Gastroesophageal sphincter (tissue), 4 donors: ENCODE measurements around the gene SLC30A3. TPM values are rescaled to one million over a fixed set of nuclear protein-coding genes. Genes with fewer than 3 reads are reported as not detected.

ENCODE experiments used
- ATAC-seq: fragments of 150-250 bp; one replicate; pipeline ENCODE4 v1.9.1; 2016; ENCODE audit warnings: mild to moderate bottlenecking, moderate library complexity
- H3K27ac ChIP-seq, 4 donors: fragments of 200-600 bp; sonication (generic) in 3 of 4; 1 replicate in 3 of 4; 2 replicates in 1 of 4; pipeline ENCODE4 v1.5.1; 2016 to 2019
- H3K27me3 ChIP-seq: fragments of 200-600 bp; sonication (generic); one replicate; pipeline ENCODE4 v1.5.1; 2019
- H3K36me3 ChIP-seq, 2 donors: fragments of 200-600 bp; sonication (generic); one replicate each; pipeline ENCODE4 v1.5.1; 2019; ENCODE audit warnings: control low read depth in 1 of 2
- H3K4me1 ChIP-seq, 3 donors: fragments of 200-600 bp; sonication (generic); 1 replicate in 2 of 3; 2 replicates in 1 of 3; pipeline ENCODE4 v1.5.1; 2016 to 2019; ENCODE audit warnings: control low read depth in 2 of 3
- H3K4me3 ChIP-seq, 2 donors: fragments of 200-600 bp; sonication (generic); one replicate each; pipeline ENCODE4 v1.5.1; 2019; ENCODE audit warnings: mild to moderate bottlenecking in 1 of 2, moderate library complexity in 1 of 2
- H3K9me3 ChIP-seq, 3 donors: fragments of 200-600 bp; sonication (generic); one replicate each; pipeline ENCODE4 v1.5.1; 2017 to 2019; ENCODE audit warnings: control low read depth in 2 of 3
- CTCF ChIP-seq, 4 experiments: fragments of 200-600 bp in 2 of 4; fragments of 450-650 bp in 2 of 4; sonication (generic) in 1 of 4; IDR thresholded peaks; one replicate each; pipeline ENCODE4 v1.5.1; 2017 to 2019; ENCODE audit warnings: antibody characterized with exemption in 4 of 4, mild to moderate bottlenecking in 2 of 4, moderate library complexity in 2 of 4
- EP300 ChIP-seq: sonication (generic); formaldehyde crosslinking; IDR thresholded peaks from one replicate; pipeline ENCODE4 v1.6.1; 2017; ENCODE audit warnings: antibody characterized with exemption, mild to moderate bottlenecking
- POLR2A ChIP-seq, 2 donors: fragments of 450-650 bp; IDR thresholded peaks; one replicate each; pipeline ENCODE4 v1.6.1; 2017; ENCODE audit warnings: antibody characterized with exemption in 2 of 2, mild to moderate bottlenecking in 2 of 2, moderate library complexity in 1 of 2
- POLR2AphosphoS5 ChIP-seq: sonication (generic); formaldehyde crosslinking; IDR thresholded peaks from one replicate; pipeline ENCODE4 v1.6.1; 2017; ENCODE audit warnings: antibody characterized with exemption
- WGBS, 2 donors: methylation state at CpG; one replicate each; pipeline ENCODE4 v1.1.5; 2018; ENCODE audit warnings: low coverage in 1 of 2; 5-methylcytosine and 5-hydroxymethylcytosine counted together
- total RNA-seq, 4 donors: library from RNA; depleted of rRNA; stranded (reverse); fragments of >200 nt; gene quantifications; one replicate each; pipeline ENCODE4 v1.1.0, GENCODE V29; 2016

Gene SLC30A3
- total RNA-seq, 4 donors from 2014 or later = not detected

- Histone ChIP-seq H3K9me3 (no peaks in the 10 kb centered on the region), H3K27me3 (peaks cover 51% of the 10 kb centered on the region), H3K27ac (no peak overlapping the region), H3K36me3 (no peaks in the 10 kb centered on the region), H3K4me1 (no peaks in the 10 kb centered on the region), H3K4me3 (no peak overlapping the region)
- ATAC-seq = peak; percentile 36
- TF ChIP-seq POLR2AphosphoS5 = no peak
- TF ChIP-seq EP300 = no peak
- no peak for TF ChIP-seq POLR2A (IDR thresholded peaks at IDR 0.05)
- no peak for TF ChIP-seq CTCF (IDR thresholded peaks at IDR 0.05)
- WGBS, 2 donors = 41% methylated on average over 4 of the region's 4 CpGs; no CpG with 5 or more reads in 1 of the 2 donors
These were observed 33.6 kb upstream of the SLC30A3 start for GRCh38 chr2:27296481-27296880.

GRCh38 chr2:27294928-27295327, 32.1 kb upstream of the SLC30A3 start:
- Histone ChIP-seq H3K27me3 (peaks cover 61% of the 10 kb centered on the region), H3K9me3 (no peaks in the 10 kb centered on the region), H3K27ac (no peak overlapping the region), H3K36me3 (no peaks in the 10 kb centered on the region), H3K4me1 (no peaks in the 10 kb centered on the region), H3K4me3 (no peak overlapping the region)
- TF ChIP-seq CTCF (IDR thresholded peaks at IDR 0.05) (no peak), EP300 (no peak), POLR2AphosphoS5 (no peak), POLR2A (IDR thresholded peaks at IDR 0.05) (no peak)
- 83 to 100% methylated on average over 2 to 8 of the region's 8 CpGs for WGBS, 2 donors
- ATAC-seq = no peak

GRCh38 chr2:27291865-27292264, 29.0 kb upstream of the SLC30A3 start:
- TF ChIP-seq POLR2AphosphoS5 (no peak), EP300 (no peak), POLR2A (IDR thresholded peaks at IDR 0.05) (no peak), CTCF (IDR thresholded peaks at IDR 0.05) (no peak)
- peaks cover 55% of the 10 kb centered on the region for H3K27me3 ChIP-seq

GRCh38 chr2:27290549-27290948, 27.7 kb upstream of the SLC30A3 start:
- 85 to 96% methylated on average over 5 of the region's 5 CpGs for WGBS, 2 donors
- Histone ChIP-seq H3K9me3 (no peaks in the 10 kb centered on the region), H3K36me3 (no peaks in the 10 kb centered on the region), H3K4me1 (no peaks in the 10 kb centered on the region), H3K4me3 (no peak overlapping the region), H3K27ac (no peak overlapping the region), H3K27me3 (peaks cover 45% of the 10 kb centered on the region)
- TF ChIP-seq CTCF (IDR thresholded peaks at IDR 0.05) (no peak), POLR2AphosphoS5 (no peak), EP300 (no peak), POLR2A (IDR thresholded peaks at IDR 0.05) (no peak)
- no peak for ATAC-seq

More at GRCh38 chr2:27291865-27292264, 29.0 kb upstream of the SLC30A3 start:
- ATAC-seq = no peak
- Histone ChIP-seq H3K9me3 (no peaks in the 10 kb centered on the region), H3K36me3 (no peaks in the 10 kb centered on the region), H3K4me1 (no peaks in the 10 kb centered on the region), H3K4me3 (no peak overlapping the region), H3K27ac (no peak overlapping the region)
- WGBS, 2 donors = 20 to 50% methylated on average over 2 of the region's 6 CpGs

- no peaks in the 10 kb centered on the region for H3K36me3 ChIP-seq
- no peak overlapping the region for H3K27ac ChIP-seq
- no peak overlapping the region for H3K4me3 ChIP-seq
- H3K4me1 ChIP-seq = no peaks in the 10 kb centered on the region
- ATAC-seq = no peak
- WGBS, 2 donors = 20 to 47% methylated on average over 3 of the region's 3 CpGs
- no peaks in the 10 kb centered on the region for H3K9me3 ChIP-seq
- H3K27me3 ChIP-seq = peaks cover 52% of the 10 kb centered on the region
- TF ChIP-seq POLR2AphosphoS5 (no peak), CTCF (IDR thresholded peaks at IDR 0.05) (no peak), EP300 (no peak), POLR2A (IDR thresholded peaks at IDR 0.05) (no peak)
These were observed 25.8 kb upstream of the SLC30A3 start for GRCh38 chr2:27288610-27289009.
